VCaP (cell line): ENCODE measurements around the gene ATXN3L.

Experiments used
- H3K27ac ChIP-seq: fragments of 450-650 bp; 2 replicates; pipeline ENCODE4 v1.5.1; 2017
- CTCF ChIP-seq: fragments of 450-650 bp; conservative IDR thresholded peaks from 2 replicates; pipeline ENCODE4 v1.5.1; 2017; ENCODE audit warnings: mild to moderate bottlenecking, moderate library complexity

The ATXN3L gene

GRCh38 chrX:13281289-13281688 is 38.6 kb downstream of the ATXN3L start:
- H3K27ac ChIP-seq: no peak overlapping the region

GRCh38 chrX:13279279-13280018 is 40.4 kb downstream of the ATXN3L start:
- no peak overlapping the region for H3K27ac ChIP-seq
- no peak for TF ChIP-seq CTCF

More at GRCh38 chrX:13281289-13281688, 38.6 kb downstream of the ATXN3L start:
- no peak for TF ChIP-seq CTCF

GRCh38 chrX:13277539-13277938 is 42.3 kb downstream of the ATXN3L start:
- TF ChIP-seq CTCF: no peak
- no peak overlapping the region for H3K27ac ChIP-seq

- no peak for TF ChIP-seq CTCF
- H3K27ac ChIP-seq: no peak overlapping the region
Measured at GRCh38 chrX:13276991-13277390, 42.9 kb downstream of the ATXN3L start.

- H3K27ac ChIP-seq: no peak overlapping the region
- TF ChIP-seq CTCF: no peak
Measured at GRCh38 chrX:13275031-13275430, 44.8 kb downstream of the ATXN3L start.

GRCh38 chrX:13272426-13272825 is 47.4 kb downstream of the ATXN3L start:
- H3K27ac ChIP-seq: no peak overlapping the region
- TF ChIP-seq CTCF: no peak

- no peak for TF ChIP-seq CTCF
- no peak overlapping the region for H3K27ac ChIP-seq
Measured at GRCh38 chrX:13271511-13271910, 48.3 kb downstream of the ATXN3L start.
